RWPE2 (cell line): ENCODE results near the gene TMEM138.

Source experiments
- ATAC-seq: fragments of 200-7000 bp; cut with Tn5 transposase; 3 replicates; pipeline ENCODE4 v1.9.1; 2021; ENCODE audit warnings: low read depth
- DNase-seq: peaks from one replicate; pipeline ENCODE4 v3.0.0-alpha.2; 2020; ENCODE audit warnings: low spot score
- H3K27ac ChIP-seq: fragments of 450-650 bp; 2 replicates; pipeline ENCODE4 v1.5.1; 2017; ENCODE audit warnings: mild to moderate bottlenecking; ENCODE audit not compliant: poor library complexity, severe bottlenecking
- H3K27me3 ChIP-seq: fragments of 250-450 bp; sonication (Bioruptor Pico); 2 replicates; pipeline ENCODE4 v1.5.1; 2021; ENCODE audit warnings: mild to moderate bottlenecking, moderate library complexity; ENCODE audit not compliant: insufficient read depth, poor library complexity, severe bottlenecking
- H3K36me3 ChIP-seq: fragments of 250-450 bp; sonication (Bioruptor Pico); 2 replicates; pipeline ENCODE4 v1.5.1; 2020; ENCODE audit warnings: low read depth, mild to moderate bottlenecking, moderate library complexity
- H3K4me1 ChIP-seq: fragments of 250-450 bp; sonication (Bioruptor Pico); 2 replicates; pipeline ENCODE4 v1.5.1; 2021; ENCODE audit warnings: mild to moderate bottlenecking, moderate library complexity; ENCODE audit not compliant: insufficient read depth, poor library complexity, severe bottlenecking
- H3K4me3 ChIP-seq: fragments of 250-450 bp; sonication (Bioruptor Pico); 2 replicates; pipeline ENCODE4 v1.5.1; 2021; ENCODE audit warnings: mild to moderate bottlenecking, moderate library complexity; ENCODE audit not compliant: severe bottlenecking
- H3K9me3 ChIP-seq: fragments of 250-450 bp; sonication (Bioruptor Pico); 2 replicates; pipeline ENCODE4 v1.5.1; 2021; ENCODE audit warnings: mild to moderate bottlenecking, moderate library complexity; ENCODE audit not compliant: severe bottlenecking
- TF ChIP-seq, protein P1 (sequence below): fragments of 450-650 bp; IDR thresholded peaks from one replicate; pipeline ENCODE4 v1.5.1; 2017; ENCODE audit warnings: mild to moderate bottlenecking, moderate library complexity; ENCODE audit not compliant: poor library complexity, severe bottlenecking

The TMEM138 gene

DNA sequence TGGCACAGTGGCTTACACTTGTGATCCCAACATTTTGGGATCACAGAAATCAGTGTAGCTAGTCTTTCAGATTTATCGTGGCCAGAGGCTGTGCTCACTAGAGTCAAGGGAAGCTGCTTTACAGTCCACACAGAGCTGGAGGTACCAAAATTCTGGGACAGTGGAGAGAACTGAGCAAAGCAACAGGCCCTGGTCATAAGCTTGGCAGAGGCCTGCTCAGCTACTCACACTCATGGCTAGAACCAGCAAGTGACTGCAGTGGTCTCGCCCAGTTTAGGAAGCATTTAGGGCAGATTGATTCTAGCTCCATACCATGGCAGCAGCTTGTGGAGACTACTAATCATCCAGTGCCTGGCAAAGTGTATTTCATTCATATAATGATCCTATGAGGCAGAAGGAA, 39.0 kb downstream of the TMEM138 start:
- peaks cover 44% of the 10 kb centered on the region for H3K36me3 ChIP-seq
- H3K27ac ChIP-seq = no peak overlapping the region
- ATAC-seq = peak; percentile 30; the same call in 1 of the 3 replicates
- TF ChIP-seq, protein P1, sequence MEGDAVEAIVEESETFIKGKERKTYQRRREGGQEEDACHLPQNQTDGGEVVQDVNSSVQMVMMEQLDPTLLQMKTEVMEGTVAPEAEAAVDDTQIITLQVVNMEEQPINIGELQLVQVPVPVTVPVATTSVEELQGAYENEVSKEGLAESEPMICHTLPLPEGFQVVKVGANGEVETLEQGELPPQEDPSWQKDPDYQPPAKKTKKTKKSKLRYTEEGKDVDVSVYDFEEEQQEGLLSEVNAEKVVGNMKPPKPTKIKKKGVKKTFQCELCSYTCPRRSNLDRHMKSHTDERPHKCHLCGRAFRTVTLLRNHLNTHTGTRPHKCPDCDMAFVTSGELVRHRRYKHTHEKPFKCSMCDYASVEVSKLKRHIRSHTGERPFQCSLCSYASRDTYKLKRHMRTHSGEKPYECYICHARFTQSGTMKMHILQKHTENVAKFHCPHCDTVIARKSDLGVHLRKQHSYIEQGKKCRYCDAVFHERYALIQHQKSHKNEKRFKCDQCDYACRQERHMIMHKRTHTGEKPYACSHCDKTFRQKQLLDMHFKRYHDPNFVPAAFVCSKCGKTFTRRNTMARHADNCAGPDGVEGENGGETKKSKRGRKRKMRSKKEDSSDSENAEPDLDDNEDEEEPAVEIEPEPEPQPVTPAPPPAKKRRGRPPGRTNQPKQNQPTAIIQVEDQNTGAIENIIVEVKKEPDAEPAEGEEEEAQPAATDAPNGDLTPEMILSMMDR = no peak
- H3K9me3 ChIP-seq = no peaks in the 10 kb centered on the region
- H3K4me1 ChIP-seq = no peaks in the 10 kb centered on the region
- no peak overlapping the region for H3K4me3 ChIP-seq
- no peak for DNase-seq
- no peaks in the 10 kb centered on the region for H3K27me3 ChIP-seq

DNA sequence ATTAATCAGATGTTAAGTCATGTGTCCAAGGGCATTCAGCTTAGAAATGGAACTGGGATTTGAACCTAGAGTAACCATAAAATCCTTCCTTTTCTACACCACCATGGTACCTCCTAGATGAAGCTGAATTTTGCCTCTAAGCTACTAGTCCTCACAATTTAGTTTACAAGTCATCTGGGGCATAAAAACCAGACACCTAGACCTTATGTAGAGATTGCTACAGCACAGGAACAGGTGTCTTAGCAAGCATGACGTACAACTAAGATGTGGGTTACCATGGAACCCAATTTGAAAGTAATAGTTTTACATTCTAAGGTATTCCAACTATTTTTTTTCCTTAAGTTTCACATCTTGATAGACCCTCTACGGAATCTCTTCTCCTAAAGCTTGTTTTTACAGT, 39.4 kb downstream of the TMEM138 start:
- ATAC-seq = no peak
- Histone ChIP-seq H3K27ac (no peak overlapping the region), H3K27me3 (no peaks in the 10 kb centered on the region), H3K4me1 (no peaks in the 10 kb centered on the region), H3K4me3 (no peak overlapping the region), H3K9me3 (no peaks in the 10 kb centered on the region), H3K36me3 (peaks cover 47% of the 10 kb centered on the region)
- TF ChIP-seq, protein P1 = no peak
- no peak for DNase-seq

GRCh38 chr11:61403658-61404057, 41.5 kb downstream of the TMEM138 start:
- Histone ChIP-seq H3K4me1 (no peaks in the 10 kb centered on the region), H3K27ac (no peak overlapping the region), H3K4me3 (no peak overlapping the region), H3K36me3 (peaks cover 61% of the 10 kb centered on the region), H3K27me3 (no peaks in the 10 kb centered on the region), H3K9me3 (no peaks in the 10 kb centered on the region)
- DNase-seq (no peak), ATAC-seq (no peak)
- TF ChIP-seq, protein P1 = no peak

DNA sequence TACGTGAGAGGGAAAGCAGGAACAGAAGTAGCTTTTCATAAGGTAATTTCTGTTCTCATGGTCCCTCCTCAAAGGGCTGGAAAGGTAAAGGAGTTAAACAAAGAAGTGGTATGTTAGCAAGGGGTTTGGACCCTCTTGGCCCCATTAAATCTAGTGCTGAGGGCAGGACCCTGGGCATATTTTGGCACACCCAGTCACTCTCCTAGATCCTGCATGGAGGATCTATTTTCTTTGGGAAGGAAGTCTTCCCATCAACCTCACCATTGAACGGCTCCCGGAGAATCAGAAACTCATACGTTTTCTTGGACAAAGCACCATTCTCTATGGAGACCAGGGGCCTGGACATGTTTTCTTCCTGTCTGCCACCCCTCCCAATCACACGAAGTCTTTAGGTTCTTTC, 41.9 kb downstream of the TMEM138 start:
- H3K36me3 ChIP-seq = peaks cover 64% of the 10 kb centered on the region

DNA sequence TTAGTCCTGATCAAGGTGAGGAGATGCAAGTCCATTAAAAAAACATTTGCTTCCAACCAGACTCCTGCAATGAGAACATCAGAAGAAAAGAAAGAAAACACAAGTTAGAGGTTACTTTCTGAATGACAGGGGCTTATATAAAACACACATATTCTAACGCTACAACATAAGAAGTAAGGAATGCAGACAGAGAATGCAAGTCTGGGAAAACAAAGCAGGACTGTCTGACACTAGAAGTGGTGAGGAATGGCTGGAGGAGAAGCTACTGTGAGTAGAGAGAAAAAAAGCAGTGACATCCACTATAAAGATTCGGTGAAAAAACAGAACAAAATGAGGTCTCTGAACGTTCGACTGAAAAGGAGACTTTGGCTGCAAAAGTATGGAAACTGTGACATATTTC, 42.5 kb downstream of the TMEM138 start:
- Histone ChIP-seq H3K27ac (no peak overlapping the region), H3K36me3 (peaks cover 69% of the 10 kb centered on the region), H3K27me3 (no peaks in the 10 kb centered on the region), H3K4me3 (no peak overlapping the region), H3K9me3 (no peaks in the 10 kb centered on the region), H3K4me1 (no peaks in the 10 kb centered on the region)
- DNase-seq (no peak), ATAC-seq (no peak)
- TF ChIP-seq, protein P1 = no peak

More for the DNA sequence above, 41.9 kb downstream of the TMEM138 start:
- TF ChIP-seq, protein P1 = no peak
- Histone ChIP-seq H3K9me3 (no peaks in the 10 kb centered on the region), H3K27me3 (no peaks in the 10 kb centered on the region), H3K4me1 (no peaks in the 10 kb centered on the region), H3K4me3 (no peak overlapping the region), H3K27ac (no peak overlapping the region)
- no peak for DNase-seq
- ATAC-seq = no peak
